ENCODE results near the gene ZC2HC1B. TPM values are rescaled to one million over a fixed set of nuclear protein-coding genes. Genes with fewer than 3 reads are reported as not detected.

ZC2HC1B gene
- total and polyA plus RNA-seq, 2 of the 8 experiments (the other 6 are each of a cell fraction or from before 2014, with no cell fraction given): not detected

GRCh38 chr6:143941852-143942627 lies 77.8 kb downstream of the ZC2HC1B start (continued):
- TF ChIP-seq POLR2A (IDR thresholded peaks at IDR 0.05; ENCODE audit: control extremely low read depth in 1 of 2, low read depth in 2 of 2, low read length in 2 of 2) (no peak), CHD7 (IDR thresholded peaks at IDR 0.05; ENCODE audit: insufficient replicate concordance, low read length) (no peak), CHD1 (IDR thresholded peaks at IDR 0.05; ENCODE audit: low read depth, low read length) (no peak)
- TF ChIP-seq, protein P1, sequence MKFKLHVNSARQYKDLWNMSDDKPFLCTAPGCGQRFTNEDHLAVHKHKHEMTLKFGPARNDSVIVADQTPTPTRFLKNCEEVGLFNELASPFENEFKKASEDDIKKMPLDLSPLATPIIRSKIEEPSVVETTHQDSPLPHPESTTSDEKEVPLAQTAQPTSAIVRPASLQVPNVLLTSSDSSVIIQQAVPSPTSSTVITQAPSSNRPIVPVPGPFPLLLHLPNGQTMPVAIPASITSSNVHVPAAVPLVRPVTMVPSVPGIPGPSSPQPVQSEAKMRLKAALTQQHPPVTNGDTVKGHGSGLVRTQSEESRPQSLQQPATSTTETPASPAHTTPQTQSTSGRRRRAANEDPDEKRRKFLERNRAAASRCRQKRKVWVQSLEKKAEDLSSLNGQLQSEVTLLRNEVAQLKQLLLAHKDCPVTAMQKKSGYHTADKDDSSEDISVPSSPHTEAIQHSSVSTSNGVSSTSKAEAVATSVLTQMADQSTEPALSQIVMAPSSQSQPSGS (IDR thresholded peaks at IDR 0.05; ENCODE audit: low read length): no peak
